ENCODE data around the gene JUN. TPM values are rescaled to one million over a fixed set of nuclear protein-coding genes. Genes with fewer than 3 reads are reported as not detected.

The JUN gene
- total and polyA plus RNA-seq, 2 of the 4 experiments (the other 2 are of a cell fraction): 46.6 to 89.1 TPM

DNA sequence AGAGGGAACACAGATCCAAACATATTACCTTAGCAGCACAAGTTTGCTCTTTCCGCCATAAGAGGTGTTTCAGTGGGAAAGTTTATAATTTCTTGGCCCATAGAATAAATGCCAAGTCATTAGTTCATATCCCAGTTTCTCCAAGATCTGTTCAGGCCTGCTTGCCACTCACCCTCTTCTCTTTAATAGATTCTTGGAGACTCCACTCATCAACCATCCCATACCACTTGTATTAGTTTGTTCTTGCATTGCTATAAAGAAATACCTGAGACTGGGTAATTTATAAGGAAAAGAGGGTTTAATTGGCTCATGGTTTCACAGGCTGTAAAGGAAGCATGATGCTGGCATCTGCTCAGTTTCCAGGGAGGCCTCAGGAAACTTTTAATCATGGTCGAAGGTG is 49.2 kb downstream of the JUN start:
- H3K4me2 ChIP-seq (ENCODE audit: low read depth, low read length): no peak overlapping the region
- no peaks in the 10 kb centered on the region for H3K79me1 ChIP-seq (ENCODE audit: low read depth in 1 of 2, low read length in 2 of 2)
- H3K18ac ChIP-seq (ENCODE audit: low read depth, low read length): no peak overlapping the region
- H3K14ac ChIP-seq (replicated peaks; ENCODE audit: low read depth, low read length): no peak overlapping the region
- no peaks in the 10 kb centered on the region for H4K20me1 ChIP-seq (ENCODE audit: insufficient read depth, low read length)
- no TSS peak for BruUV-seq (replicated peaks)
- no peaks in the 10 kb centered on the region for H3K4me1 ChIP-seq (ENCODE audit: control insufficient read depth, insufficient read depth, low read length)
- no peak overlapping the region for H2BK5ac ChIP-seq (ENCODE audit: low read depth, low read length, poor library complexity, severe bottlenecking)
- ATAC-seq (ENCODE audit: low read depth) (no peak), DNase-seq (no peak)
- in situ Hi-C loops (cut with MboI; ENCODE audit: low sequenced_read_pairs) (loop anchor here (5.0 to 25.0 kb wide), 2 partner anchors 1023 to 1203 kb away; partner anchors contain the start of gene CYP2J2), dilution Hi-C loops (cut with HindIII; ENCODE audit: low sequenced_read_pairs, unreplicated experiment) (loop anchor here (25.0 kb wide), 1 partner anchor 1028 kb away; no protein-coding TSS in a partner anchor), intact Hi-C loops (cut with micrococcal nuclease) (no loop called here)
- POLR2A ChIA-PET (ENCODE audit: unreplicated experiment): no interaction called here
- no peaks in the 10 kb centered on the region for H3K27me3 ChIP-seq (ENCODE audit: control insufficient read depth, insufficient read depth, low read length)
- no peak overlapping the region for H2AFZ ChIP-seq (replicated peaks; ENCODE audit: low read length, poor library complexity)
- no peak overlapping the region for H3K56ac ChIP-seq (ENCODE audit: extremely low read depth, insufficient read depth, low read length)
- H2BK120ac ChIP-seq (ENCODE audit: low read depth, low read length): no peak overlapping the region
- TF ChIP-seq POLR2A (IDR thresholded peaks at IDR 0.05; ENCODE audit: low read depth, low read length) (no peak), SMC3 (IDR thresholded peaks at IDR 0.05; ENCODE audit: low read depth, low read length) (no peak), FOS (IDR thresholded peaks at IDR 0.05; ENCODE audit: low read depth, low read length) (no peak), MAZ (IDR thresholded peaks at IDR 0.05; ENCODE audit: borderline replicate concordance, low read depth, low read length) (no peak)
- TF ChIP-seq, protein P1, sequence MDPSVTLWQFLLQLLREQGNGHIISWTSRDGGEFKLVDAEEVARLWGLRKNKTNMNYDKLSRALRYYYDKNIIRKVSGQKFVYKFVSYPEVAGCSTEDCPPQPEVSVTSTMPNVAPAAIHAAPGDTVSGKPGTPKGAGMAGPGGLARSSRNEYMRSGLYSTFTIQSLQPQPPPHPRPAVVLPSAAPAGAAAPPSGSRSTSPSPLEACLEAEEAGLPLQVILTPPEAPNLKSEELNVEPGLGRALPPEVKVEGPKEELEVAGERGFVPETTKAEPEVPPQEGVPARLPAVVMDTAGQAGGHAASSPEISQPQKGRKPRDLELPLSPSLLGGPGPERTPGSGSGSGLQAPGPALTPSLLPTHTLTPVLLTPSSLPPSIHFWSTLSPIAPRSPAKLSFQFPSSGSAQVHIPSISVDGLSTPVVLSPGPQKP (IDR thresholded peaks at IDR 0.05; ENCODE audit: borderline replicate concordance, low read depth, low read length): no peak
- H4K8ac ChIP-seq (ENCODE audit: low read depth in 2 of 2, low read length in 2 of 2): no peak overlapping the region
- CTCF ChIA-PET: no interaction called here
- H2AK5ac ChIP-seq (ENCODE audit: low read depth, low read length): 0 out of 2 replicates have a peak overlapping the region, but pooled peaks have one; percentile 31
- no CpG with 5 or more reads among the region's 2 CpGs for WGBS, 2 experiments (ENCODE audit: extremely low coverage in 2 of 2, insufficient read length in 1 of 2)
- no peak overlapping the region for H3K23ac ChIP-seq (ENCODE audit: low read depth, low read length)
- no peak overlapping the region for H3K9ac ChIP-seq (ENCODE audit: low read depth, low read length)
- no peak overlapping the region for H3K4ac ChIP-seq (ENCODE audit: low read depth, low read length)
- H3K36me3 ChIP-seq (ENCODE audit: control insufficient read depth, insufficient read depth, low read length): no peaks in the 10 kb centered on the region
- H3K4me3 ChIP-seq (ENCODE audit: insufficient read depth, low read depth, low read length): no peak overlapping the region
- no peak overlapping the region for H2AK9ac ChIP-seq (replicated peaks; ENCODE audit: low read depth, low read length, poor library complexity)
- H3K27ac ChIP-seq (ENCODE audit: insufficient read depth, low read length): no peak overlapping the region
- no peak overlapping the region for H4K91ac ChIP-seq (ENCODE audit: insufficient read depth, low read depth, low read length)
- H2BK15ac ChIP-seq (ENCODE audit: low read depth, low read length): no peak overlapping the region
- no peak overlapping the region for H4K5ac ChIP-seq (ENCODE audit: low read depth, low read length)
- H3K9me1 ChIP-seq (ENCODE audit: insufficient read depth, low read length): no peaks in the 10 kb centered on the region
- H2BK20ac ChIP-seq (ENCODE audit: low read depth, low read length): no peak overlapping the region
- no peaks in the 10 kb centered on the region for H3K9me3 ChIP-seq (ENCODE audit: control insufficient read depth, insufficient read depth, low read length)

Data from IMR-90 (cell line).